Erythroblast (primary cell): Measurements from ENCODE around the gene GJE1.

Experiments
- GATA1 ChIP-seq: IDR thresholded peaks from 2 replicates; pipeline ENCODE4 v1.6.1; 2011; ENCODE audit warnings: low read depth, mild to moderate bottlenecking, control low read depth, low read length, moderate library complexity
- POLR2A ChIP-seq: IDR thresholded peaks from 2 replicates; pipeline ENCODE4 v1.6.1; 2011; ENCODE audit warnings: mild to moderate bottlenecking, low read length

GRCh38 chr6:142130814-142131213, 1.9 kb upstream of the GJE1 start:
- TF ChIP-seq POLR2A (no peak), GATA1 (no peak)
